HEK293 (cell line): ENCODE measurements around the gene MYL7.

Experiments used
- ATF2 ChIP-seq: fragments of 450-650 bp; formaldehyde crosslinking; IDR thresholded peaks from 2 replicates; pipeline ENCODE4 v1.5.1; 2016; ENCODE audit warnings: missing biosample characterization, missing genetic modification characterization, low read depth
- BCL11A ChIP-seq: fragments of 450-650 bp; formaldehyde crosslinking; IDR thresholded peaks from 2 replicates; pipeline ENCODE4 v1.5.1; 2016; ENCODE audit warnings: low read depth, missing biosample characterization, missing genetic modification characterization
- EGR2 ChIP-seq: fragments of 450-650 bp; formaldehyde crosslinking; IDR thresholded peaks from 2 replicates; pipeline ENCODE4 v1.5.1; 2016; ENCODE audit warnings: low read depth, missing biosample characterization, missing genetic modification characterization
- FEZF1 ChIP-seq: fragments of 450-650 bp; formaldehyde crosslinking; IDR thresholded peaks from 2 replicates; pipeline ENCODE4 v1.5.1; 2016; ENCODE audit warnings: missing biosample characterization, missing genetic modification characterization
- GLIS1 ChIP-seq: fragments of 450-650 bp; formaldehyde crosslinking; IDR thresholded peaks from 2 replicates; pipeline ENCODE4 v1.5.1; 2016; ENCODE audit warnings: missing biosample characterization, missing genetic modification characterization
- INSM2 ChIP-seq: fragments of 450-650 bp; formaldehyde crosslinking; IDR thresholded peaks from 2 replicates; pipeline ENCODE4 v1.5.1; 2016; ENCODE audit warnings: missing biosample characterization, missing genetic modification characterization
- KLF1 ChIP-seq: fragments of 450-650 bp; formaldehyde crosslinking; IDR thresholded peaks from 2 replicates; pipeline ENCODE4 v1.5.1; 2016; ENCODE audit warnings: missing biosample characterization, missing genetic modification characterization
- KLF17 ChIP-seq: fragments of 450-650 bp; formaldehyde crosslinking; IDR thresholded peaks from 2 replicates; pipeline ENCODE4 v1.5.1; 2016; ENCODE audit warnings: missing biosample characterization, missing genetic modification characterization
- PATZ1 ChIP-seq: fragments of 450-650 bp; formaldehyde crosslinking; IDR thresholded peaks from 2 replicates; pipeline ENCODE4 v1.5.1; 2016; ENCODE audit warnings: missing biosample characterization, missing genetic modification characterization
- SP7 ChIP-seq: fragments of 450-650 bp; formaldehyde crosslinking; IDR thresholded peaks from 2 replicates; pipeline ENCODE4 v1.5.1; 2016; ENCODE audit warnings: missing biosample characterization, missing genetic modification characterization
- ZBTB49 ChIP-seq: fragments of 450-650 bp; formaldehyde crosslinking; IDR thresholded peaks from 2 replicates; pipeline ENCODE4 v1.5.1; 2016; ENCODE audit warnings: missing biosample characterization, missing genetic modification characterization, low read depth
- ZFP69B ChIP-seq: fragments of 450-650 bp; formaldehyde crosslinking; IDR thresholded peaks from 2 replicates; pipeline ENCODE4 v1.5.1; 2016; ENCODE audit warnings: missing biosample characterization, missing genetic modification characterization
- ZNF155 ChIP-seq: fragments of 450-650 bp; formaldehyde crosslinking; IDR thresholded peaks from 2 replicates; pipeline ENCODE4 v1.5.1; 2016; ENCODE audit warnings: missing biosample characterization, missing genetic modification characterization
- ZNF292 ChIP-seq: fragments of 450-650 bp; formaldehyde crosslinking; IDR thresholded peaks from 2 replicates; pipeline ENCODE4 v1.5.1; 2016; ENCODE audit warnings: low read depth, missing biosample characterization, missing genetic modification characterization, borderline replicate concordance
- ZNF501 ChIP-seq: fragments of 450-650 bp; formaldehyde crosslinking; IDR thresholded peaks from 2 replicates; pipeline ENCODE4 v1.5.1; 2016; ENCODE audit warnings: missing biosample characterization, missing genetic modification characterization
- ZNF596 ChIP-seq: fragments of 450-650 bp; IDR thresholded peaks from 2 replicates; pipeline ENCODE4 v1.5.0; 2018; ENCODE audit warnings: missing biosample characterization, mild to moderate bottlenecking, missing genetic modification characterization, moderate library complexity
- ZNF610 ChIP-seq: fragments of 450-650 bp; formaldehyde crosslinking; IDR thresholded peaks from 2 replicates; pipeline ENCODE4 v1.5.1; 2016; ENCODE audit warnings: missing biosample characterization, missing genetic modification characterization, borderline replicate concordance
- ZNF639 ChIP-seq: fragments of 450-650 bp; formaldehyde crosslinking; IDR thresholded peaks from 2 replicates; pipeline ENCODE4 v1.5.1; 2016; ENCODE audit warnings: missing biosample characterization, missing genetic modification characterization
- ZNF645 ChIP-seq: fragments of 450-650 bp; formaldehyde crosslinking; IDR thresholded peaks from 2 replicates; pipeline ENCODE4; 2016; ENCODE audit warnings: missing biosample characterization, missing genetic modification characterization
- ZNF660 ChIP-seq: fragments of 450-650 bp; IDR thresholded peaks from 2 replicates; pipeline ENCODE4 v1.5.1; 2018; ENCODE audit warnings: missing biosample characterization, mild to moderate bottlenecking, missing genetic modification characterization
- ZNF692 ChIP-seq: fragments of 450-650 bp; formaldehyde crosslinking; IDR thresholded peaks from 2 replicates; pipeline ENCODE4 v1.5.1; 2016; ENCODE audit warnings: missing biosample characterization, missing genetic modification characterization
- ZNF76 ChIP-seq: fragments of 450-650 bp; formaldehyde crosslinking; IDR thresholded peaks from 2 replicates; pipeline ENCODE4; 2016; ENCODE audit warnings: low read depth, missing biosample characterization, missing genetic modification characterization, borderline replicate concordance

Gene MYL7

GRCh38 chr7:44123190-44124003, 17.7 kb downstream of the MYL7 start, which contains the start of gene POLD2 (continued):
- TF ChIP-seq INSM2 (tag by site-specific recombination) (peak; percentile 35; the same call in 1 of the 2 replicates), ZNF660 (tag by site-specific recombination) (peak; percentile 94), ZNF639 (tag by site-specific recombination) (no peak), BCL11A (tag by site-specific recombination) (peak; percentile 60; the same call in 1 of the 2 replicates), ZBTB49 (no peak), ZFP69B (tag by site-specific recombination) (peak; percentile 92), FEZF1 (tag by site-specific recombination) (peak; percentile 14; the same call in 1 of the 2 replicates), ZNF76 (tag by site-specific recombination) (peak; percentile 90), ZNF692 (tag by site-specific recombination) (peak; percentile 97), ZNF292 (tag by site-specific recombination) (no peak), GLIS1 (tag by site-specific recombination) (peak; percentile 84), PATZ1 (tag by site-specific recombination) (peak; percentile 94), ZNF645 (0 out of 2 replicates have a peak, but pooled peaks have one; percentile 19), EGR2 (0 out of 2 replicates have a peak, but pooled peaks have one; percentile 11), ZNF155 (tag by site-specific recombination) (no peak), ZNF610 (0 out of 2 replicates have a peak, but pooled peaks have one; percentile 47), ZNF596 (no peak), KLF17 (tag by site-specific recombination) (0 out of 2 replicates have a peak, but pooled peaks have one; percentile 37), KLF1 (peak; percentile 95), ZNF501 (tag by site-specific recombination) (peak; percentile 79), SP7 (tag by site-specific recombination) (peak; percentile 73), ATF2 (tag by site-specific recombination) (no peak)
